GM19452 (cell line): ENCODE data around the gene DCLRE1B.

Experiments used
- ATAC-seq: cut with Tn5 transposase; IDR thresholded peaks from one replicate; pipeline ENCODE4 v1.9.1; 2021; ENCODE audit not compliant: unreplicated experiment

Gene DCLRE1B

DNA sequence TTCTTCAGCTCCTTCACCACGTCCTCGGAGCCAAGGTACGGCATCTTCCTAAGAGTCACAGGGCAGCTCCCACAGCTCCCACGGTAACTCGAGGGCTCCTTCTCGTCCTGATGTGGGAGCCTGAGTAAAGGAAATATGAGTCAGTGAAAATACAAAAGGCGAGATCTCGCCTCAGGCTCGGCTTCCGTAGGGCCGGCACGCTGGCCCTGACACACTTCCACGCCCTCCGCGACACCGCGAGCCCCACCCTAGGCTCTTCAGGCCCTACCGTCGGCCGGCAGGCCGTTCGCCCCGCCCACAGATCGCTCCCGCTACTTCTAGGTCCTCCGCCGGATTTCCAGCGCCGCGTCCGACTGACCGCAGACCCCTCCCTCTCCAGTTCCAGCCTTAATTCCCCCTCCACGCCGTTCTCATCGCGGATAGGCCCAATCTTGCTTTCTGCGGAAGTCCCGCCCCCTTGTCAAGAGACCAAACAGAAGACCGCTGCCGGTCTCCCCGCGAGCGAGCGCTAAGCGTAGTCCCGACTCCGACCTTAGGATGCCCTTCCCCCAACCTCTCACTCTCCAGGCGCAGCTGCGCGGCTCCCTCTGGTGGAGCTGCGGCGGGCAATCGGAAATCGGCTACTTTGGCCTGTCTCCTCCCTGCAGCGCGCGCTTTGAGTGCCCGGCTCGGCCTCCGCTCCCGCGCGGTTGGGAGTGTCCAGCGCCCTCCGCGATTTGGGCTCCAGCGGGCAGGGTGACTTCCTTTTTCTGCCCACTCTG lies at the start of gene DCLRE1B, which contains the start of gene AP4B1:
TSS of gene DCLRE1B (plus strand) at position 653 of the 761 bp plus-strand sequence. CDS start 261 bp downstream, outside the sequence.
TSS of gene AP4B1 (minus strand) at position 126 of the 761 bp plus-strand sequence. CDS start at position 44, 82 bp downstream.
- ATAC-seq = peak; percentile 90

DNA sequence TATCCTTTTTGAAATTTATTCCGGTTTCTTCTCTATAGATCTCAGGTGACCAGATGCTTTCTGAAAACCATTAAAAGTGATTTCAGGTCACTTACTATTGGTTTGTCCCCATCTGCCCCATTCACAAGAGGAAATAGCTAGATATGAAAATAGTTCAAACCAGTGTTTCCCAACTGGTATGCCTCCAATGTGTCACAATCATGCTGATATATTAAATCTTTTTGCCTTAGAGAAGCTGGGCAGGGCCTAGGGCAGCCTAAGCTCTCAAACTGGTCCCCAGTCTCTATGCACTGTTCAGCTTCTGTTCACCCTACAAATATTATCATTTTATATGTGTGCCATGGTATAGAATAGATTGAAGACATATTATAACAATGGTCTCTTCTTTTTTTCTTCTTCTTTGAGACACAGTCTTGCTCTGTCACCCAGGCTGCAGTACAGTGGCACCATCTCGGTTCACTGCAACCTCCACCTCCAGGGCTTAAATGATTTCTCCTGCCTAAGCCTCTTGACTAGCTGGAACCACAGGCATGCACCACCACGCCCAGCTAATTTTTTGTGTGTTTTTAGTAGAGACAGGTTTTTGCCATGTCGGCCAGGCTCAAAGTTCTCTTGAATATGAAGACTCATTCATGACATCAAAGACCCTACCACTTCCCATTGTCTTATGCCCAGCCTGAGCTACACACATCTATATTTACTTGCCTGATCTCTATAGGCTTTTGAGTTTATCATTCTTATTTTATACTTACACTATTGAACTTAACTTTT lies 49.3 kb upstream of the DCLRE1B start:
- no peak for ATAC-seq

DNA sequence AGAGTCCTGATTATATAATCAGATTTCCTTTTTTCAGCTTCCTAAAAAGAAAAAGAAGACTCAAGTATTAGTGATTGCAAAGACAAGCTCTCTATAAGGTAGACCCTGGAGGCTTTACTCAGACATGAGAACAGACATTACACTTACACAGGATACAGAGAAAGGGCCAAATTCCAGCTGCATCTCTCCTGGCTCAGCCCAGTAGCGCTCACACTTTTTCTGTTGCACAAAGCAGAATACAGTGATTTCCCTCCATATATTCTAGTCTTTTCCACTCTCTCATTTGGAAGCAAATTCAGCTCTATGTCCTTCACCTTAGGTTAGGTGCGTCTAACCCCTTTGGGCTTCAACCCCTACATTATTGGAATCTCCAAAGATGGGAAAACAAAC lies 48.7 kb upstream of the DCLRE1B start:
- no peak for ATAC-seq

DNA sequence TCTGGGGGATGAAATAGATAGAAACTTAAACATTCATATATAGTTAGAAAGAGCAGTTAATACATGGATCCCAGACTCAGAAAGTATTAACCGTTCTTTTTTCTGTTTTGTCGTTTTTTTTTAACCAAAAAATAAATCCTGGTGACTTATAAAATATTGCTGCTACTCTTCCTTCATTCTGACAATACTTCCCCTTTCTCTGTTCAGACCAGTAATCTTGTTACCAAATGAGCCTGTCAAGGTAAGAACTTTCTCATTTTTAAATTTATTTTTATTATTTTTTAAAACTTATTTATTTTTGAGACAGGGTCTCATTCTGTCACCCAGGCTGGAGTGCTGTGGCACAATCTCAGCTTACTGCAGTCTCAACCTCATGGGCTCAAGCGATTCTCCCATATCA lies 47.4 kb upstream of the DCLRE1B start:
- ATAC-seq = no peak

DNA sequence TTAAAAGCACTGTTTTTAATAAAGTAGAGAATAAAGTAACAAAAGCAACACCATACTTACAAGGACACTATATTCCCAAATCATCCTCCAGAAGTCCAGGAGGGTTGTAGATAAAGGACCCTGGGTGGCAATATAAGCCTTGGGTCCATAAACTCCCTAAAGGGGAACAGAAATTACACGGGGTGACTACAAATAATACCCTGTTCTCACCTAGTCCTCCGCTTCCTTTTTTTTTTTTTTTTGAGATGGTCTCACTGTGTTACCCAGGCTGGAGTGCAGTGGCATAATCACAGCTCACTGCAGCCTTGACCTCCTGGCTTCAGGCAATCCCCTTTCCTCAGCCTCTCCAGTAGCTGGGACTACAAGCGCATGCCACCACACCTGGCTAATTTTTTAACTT lies 46.7 kb upstream of the DCLRE1B start:
- ATAC-seq = no peak

DNA sequence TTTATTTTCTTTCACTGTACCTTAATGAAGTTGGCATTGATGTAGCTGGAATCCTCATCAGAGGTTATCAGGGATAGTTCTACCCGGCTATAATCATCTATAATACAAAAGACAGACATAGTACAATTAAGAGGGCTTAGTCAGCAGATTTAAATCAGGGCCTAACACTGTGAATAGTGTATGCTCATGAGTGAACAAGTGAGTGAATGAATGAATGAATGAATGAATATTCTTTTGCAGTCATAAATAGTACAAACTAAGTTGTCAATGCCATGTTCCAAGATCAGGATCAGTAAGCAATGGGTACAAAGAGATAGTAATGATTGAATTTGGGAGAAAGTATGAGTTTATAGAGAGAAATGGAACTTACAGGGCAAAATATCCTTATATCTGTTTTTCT lies 46.1 kb upstream of the DCLRE1B start:
- ATAC-seq = no peak

DNA sequence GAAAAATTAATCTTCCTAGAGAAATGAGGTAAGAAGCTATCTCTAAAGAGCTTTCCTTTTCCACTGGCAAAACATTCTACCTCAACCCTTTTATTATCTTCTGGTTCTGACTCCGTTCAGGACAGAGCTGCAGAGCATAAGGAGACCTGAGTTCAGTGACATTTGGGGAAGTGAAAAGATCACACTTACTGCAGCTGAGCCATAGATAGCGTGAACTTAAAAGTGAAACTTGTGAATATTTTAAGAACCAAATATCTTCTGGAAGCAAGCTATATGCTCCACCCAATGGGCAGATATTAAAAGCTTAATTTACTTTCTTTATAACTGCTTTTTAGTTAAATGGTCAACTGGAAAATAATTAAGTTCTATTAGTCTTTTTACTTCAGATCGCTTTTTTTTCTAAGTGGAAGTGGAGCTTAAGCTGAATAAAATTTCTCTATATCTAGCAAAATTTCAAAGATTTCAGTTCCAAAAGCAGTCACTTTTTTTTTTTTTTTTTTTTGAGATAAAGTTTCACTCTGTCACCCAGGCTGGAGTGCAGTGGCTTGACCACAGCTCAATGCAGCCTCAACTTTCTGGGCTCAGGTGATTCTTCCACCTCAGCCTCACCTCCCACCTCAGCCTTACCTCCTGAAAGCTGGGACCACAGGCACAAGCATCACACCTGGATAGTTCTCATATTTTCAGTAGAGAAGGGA lies 45.5 kb upstream of the DCLRE1B start:
- peak; percentile 85 for ATAC-seq

DNA sequence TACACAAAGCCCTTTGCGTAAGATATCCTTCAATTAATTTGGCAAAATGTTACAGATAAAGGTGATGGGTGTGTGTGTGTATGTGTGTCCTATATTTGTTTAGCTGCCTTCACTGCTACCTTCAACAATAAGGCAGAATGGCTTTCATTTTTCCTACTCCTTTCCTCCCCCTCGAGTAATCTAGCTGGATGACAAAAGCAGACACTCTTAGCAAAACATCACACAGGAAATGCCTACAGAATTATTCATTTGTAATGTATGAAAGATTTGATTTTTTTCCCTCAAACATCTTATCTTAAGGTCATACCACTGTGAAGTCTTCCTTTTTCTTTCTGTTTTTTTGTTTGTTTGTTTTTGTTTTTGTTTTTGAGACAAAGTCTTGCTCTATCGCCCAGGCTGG lies 44.2 kb upstream of the DCLRE1B start:
- no peak for ATAC-seq

DNA sequence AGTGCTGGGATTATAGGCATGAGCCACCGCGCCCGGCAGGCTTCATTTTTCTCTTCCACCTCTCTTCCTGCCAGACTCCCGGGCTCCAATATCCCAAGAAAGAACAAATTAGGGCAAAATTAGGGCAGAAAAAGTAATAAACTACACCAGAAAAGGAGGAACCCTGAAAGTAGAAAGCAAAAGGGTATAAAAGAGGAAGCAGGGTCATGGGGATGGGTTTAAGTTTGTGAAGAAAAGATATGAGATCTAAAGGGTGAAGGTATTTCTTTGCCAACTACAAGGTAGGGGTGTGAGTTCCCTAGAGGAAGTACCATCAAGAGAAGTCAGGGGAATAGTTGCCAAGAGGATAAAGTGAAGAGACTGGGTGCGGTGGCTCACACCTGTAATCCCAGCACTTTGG lies 43.5 kb upstream of the DCLRE1B start:
- no peak for ATAC-seq

DNA sequence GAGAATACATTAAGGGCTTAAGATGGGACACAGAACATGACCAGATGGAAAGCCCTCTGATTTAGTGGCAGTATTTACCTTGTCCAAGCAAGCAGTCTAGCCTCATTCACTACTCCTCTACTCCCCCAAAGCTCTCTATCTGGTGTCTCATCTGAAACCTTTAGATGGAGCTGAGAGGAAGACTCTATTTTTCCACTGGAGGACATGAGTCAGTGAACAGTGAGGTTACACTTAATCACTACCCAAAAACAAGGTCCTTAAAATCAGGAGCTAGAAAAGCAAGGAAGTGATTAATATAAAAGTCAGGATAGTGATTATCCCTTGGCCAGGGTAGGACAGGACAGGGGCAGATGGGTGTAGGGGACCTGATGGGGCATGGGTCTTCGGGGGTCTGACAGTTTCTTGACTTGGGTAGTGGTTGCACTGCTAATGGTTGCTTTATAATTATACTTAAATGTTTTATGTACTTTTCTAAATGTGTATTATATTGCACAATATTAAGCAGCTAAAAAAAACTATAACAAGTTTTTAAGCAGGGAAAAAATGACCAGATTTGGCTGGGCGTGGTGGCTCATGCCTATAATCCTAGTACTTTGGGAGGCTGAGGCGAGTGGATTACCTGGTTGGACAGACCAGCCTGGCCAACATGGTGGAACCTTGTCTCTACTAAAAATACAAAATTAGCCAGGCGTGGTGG lies 36.6 kb upstream of the DCLRE1B start:
- ATAC-seq = no peak

DNA sequence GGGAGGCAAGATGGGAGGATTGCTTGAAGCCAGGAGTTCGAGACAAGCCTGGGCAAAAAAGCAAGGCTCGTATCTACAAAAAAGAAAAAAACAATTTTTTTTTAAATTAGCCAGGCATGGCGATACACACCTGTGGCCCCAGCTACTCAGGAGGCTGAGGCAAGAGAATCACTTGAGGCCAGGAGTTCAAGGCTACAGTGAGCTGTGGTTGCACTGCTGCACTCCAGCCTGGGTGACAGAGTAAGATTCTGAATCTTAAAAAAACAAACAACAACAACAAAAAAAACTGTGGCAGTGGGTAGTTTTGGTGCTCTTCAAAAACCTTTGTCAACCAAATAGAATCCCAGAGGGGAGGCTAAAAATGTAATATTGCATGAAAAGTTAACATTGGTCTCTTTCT lies 34.3 kb upstream of the DCLRE1B start:
- ATAC-seq = no peak

DNA sequence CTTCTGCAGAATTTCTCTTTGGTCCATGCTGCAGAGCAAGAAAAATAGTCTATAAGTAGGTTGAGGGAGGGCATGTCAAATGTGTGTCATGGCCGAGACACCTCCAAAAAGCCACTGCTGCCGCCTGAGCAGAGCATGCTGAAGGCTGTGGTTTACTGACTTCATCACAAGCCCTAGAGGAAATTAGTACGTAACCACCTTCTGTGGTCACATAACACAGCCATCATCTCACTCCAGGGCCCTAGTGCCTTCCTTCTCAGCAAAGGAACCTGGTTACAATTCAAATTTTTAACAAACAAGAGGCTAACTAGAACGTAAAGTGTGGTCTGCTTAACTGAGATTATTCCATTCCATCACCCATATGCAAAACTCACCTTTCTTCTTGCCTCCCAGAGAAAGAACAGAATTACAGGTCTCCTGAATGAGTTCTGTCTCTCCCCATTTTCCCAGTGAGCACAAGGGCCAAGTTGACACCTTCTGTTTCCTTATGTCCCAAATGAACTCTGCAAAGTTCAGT lies 33.5 kb upstream of the DCLRE1B start, which contains the start of gene PTPN22:
TSS of gene PTPN22 (minus strand) at position 116 of the 517 bp plus-strand sequence.
- ATAC-seq = peak; percentile 81

DNA sequence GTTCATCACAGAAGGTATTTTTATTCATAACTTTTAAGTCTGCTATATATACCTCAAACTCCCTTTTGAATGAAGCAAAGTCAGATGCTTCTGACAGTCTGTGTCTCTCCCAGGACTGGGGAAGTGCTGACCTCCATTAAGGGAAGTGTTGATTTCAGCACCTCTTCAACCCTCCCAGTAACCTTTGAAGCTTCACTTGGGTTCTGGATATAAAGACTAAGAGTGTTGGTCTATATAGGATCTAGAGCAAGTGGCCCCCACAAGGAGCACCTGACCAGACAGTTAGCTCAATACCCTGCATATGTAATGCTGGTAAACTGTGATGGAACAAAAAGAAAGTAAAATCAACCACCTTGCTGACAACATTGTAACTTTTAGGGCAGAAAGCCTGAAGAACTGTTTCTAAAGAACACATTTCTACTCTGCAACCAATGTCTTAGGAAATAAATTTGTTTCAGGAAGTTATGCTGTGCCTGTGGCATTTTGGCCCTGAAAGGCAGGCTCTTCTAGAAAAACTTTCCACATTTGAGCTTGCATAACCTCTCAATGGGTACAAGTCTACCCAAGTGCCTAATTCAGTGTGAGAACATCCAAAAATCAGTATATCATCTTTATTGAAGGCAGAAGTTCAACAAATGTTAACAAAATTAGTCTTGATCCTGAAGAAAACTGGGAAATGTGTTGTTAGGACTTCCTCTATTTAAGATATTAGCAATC lies 32.7 kb upstream of the DCLRE1B start:
- no peak for ATAC-seq

DNA sequence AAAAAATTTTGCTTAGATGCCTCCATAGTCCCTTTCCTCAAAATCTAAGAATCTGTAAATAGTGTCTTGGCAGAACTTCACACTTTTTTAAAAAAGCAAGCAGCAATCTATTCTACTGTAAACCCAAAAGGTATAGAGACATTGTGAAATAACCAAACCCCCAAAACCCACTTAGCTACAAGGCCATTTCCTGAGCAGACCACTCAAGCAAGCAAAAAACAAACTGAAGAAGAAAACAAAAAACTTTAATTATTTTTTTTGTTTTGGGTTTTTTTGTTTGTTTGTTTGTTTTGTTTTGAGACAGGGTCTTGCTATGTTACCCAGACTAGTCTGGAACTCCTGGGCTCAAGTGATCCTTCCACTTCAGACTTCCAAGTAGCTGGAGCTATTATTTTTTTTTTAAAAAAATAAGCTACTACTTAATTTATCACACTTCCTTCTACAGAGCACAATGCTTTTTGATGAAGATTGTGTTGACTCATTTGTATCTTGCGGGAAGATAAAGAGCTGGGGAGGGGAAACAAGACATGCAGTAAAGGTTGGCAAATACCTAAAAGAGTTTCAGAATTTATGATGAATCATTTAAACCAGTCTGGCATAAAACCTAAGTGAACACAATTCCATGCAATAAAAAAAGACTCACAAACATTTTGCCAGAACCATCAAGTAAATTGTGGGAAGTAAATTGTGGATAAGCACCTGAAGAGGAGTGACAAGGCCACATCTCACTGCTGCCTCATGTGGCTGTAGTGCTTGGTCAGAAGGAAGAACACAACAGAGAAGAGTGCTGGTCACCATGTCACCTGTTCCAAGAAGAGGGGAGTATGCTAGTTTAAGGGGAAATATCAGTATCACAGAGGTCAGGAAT lies 30.9 kb upstream of the DCLRE1B start:
- ATAC-seq = peak; percentile 30

DNA sequence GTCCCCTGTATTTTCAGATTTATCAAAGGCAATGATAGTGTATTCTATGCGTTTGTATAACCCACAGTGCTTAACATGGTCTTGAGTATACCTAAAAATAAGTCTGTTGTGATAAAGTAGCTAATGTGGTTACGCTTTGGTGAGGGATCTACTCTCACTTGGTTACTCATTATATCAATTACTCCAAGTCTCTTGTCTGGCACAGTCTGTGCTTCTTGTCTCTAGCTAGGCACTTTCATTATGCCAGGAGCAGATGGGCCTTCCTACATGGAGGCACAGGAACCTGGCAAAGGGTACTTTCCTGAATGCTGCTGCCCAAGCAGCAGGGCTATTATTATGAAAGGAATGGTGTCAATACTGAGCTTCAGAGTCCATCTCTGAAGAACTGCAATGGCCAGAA lies 29.4 kb upstream of the DCLRE1B start:
- ATAC-seq = no peak

DNA sequence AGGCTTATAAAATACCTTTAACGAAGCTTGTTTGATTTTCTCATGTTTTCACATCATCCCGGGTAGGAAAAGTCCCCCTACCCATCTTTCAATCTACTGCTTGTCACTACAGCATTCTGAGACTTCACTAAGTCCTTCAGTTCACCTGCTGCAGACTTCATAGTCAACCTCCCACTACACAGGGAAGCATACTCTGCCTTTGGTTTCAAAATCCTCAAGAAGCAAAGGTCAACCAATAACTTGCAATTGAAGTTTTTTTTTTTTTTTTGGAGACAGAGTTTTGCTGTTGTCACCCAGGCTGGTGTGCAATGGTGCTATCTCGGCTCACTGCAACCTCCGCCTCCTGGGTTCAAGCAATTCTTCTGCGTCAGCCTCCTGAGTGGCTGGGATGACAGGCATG lies 28.9 kb upstream of the DCLRE1B start:
- no peak for ATAC-seq

DNA sequence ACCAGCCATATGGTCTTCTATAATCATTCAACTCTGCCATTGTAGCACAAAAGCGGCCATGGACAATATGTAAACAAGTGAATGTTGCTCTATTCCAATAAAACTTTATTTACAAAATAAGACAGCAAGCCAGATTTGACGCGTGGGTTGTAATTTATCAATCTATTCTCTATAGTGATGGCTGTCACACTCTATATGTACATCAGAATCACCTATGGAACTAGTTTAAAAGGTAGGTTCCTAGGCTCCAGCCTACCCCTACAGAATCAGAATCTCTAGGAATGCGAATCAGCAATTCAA lies 25.4 kb upstream of the DCLRE1B start:
- ATAC-seq = no peak

DNA sequence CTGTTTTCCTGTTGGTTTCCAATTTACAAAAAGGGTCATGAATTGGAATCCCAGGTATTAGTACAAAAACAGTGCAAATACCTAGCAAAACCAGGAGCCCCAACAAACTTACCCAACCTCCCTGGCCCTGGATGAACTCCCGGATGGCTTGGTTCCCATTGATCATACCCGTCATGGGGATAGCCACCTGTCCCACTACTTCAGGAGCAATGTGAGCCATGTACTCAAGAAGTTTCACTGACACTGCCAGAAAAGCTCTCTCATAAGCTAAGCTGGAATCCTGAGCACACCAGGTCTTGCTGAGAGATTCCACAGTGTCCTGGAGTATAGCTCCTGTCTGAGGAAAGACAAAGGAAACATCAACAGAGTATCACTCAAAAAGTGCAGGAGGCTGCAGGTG lies 23.5 kb upstream of the DCLRE1B start:
- no peak for ATAC-seq
